GM19238 (cell line): Measurements from ENCODE around the gene OR4C45.
"Not testable (repeated sequence)": the region's sequence is repeated elsewhere in the genome, so short reads cannot be mapped to it uniquely, and the experiment has no call there.

Experiments
- DNase-seq: peaks from one replicate; pipeline ENCODE4 v3.0.0; 2011; ENCODE audit warnings: low spot score; ENCODE audit not compliant: insufficient read length

Gene OR4C45

GRCh38 chr11:50032574-50032973 is at the start of gene OR4C45:
Gene OR4C45 (plus strand): TSS chr11:50032874.
- no peak for DNase-seq

- DNase-seq, result no peak
These were observed 37.1 kb upstream of the OR4C45 start for GRCh38 chr11:49995565-49995964.

- DNase-seq, result no peak
These were observed 2.5 kb upstream of the OR4C45 start for GRCh38 chr11:50030193-50030592.

GRCh38 chr11:50036239-50036638 is 3.6 kb downstream of the OR4C45 start:
- not testable (repeated sequence) for DNase-seq

GRCh38 chr11:50037251-50037650 is 4.6 kb downstream of the OR4C45 start:
- no peak for DNase-seq

GRCh38 chr11:50044647-50045046 is 12.0 kb downstream of the OR4C45 start:
- DNase-seq, result no peak

- DNase-seq, result not testable (repeated sequence)
These were observed 30.4 kb downstream of the OR4C45 start for GRCh38 chr11:50063056-50063455.

- DNase-seq, result no peak
These were observed 37.7 kb downstream of the OR4C45 start for GRCh38 chr11:50070389-50070788.

GRCh38 chr11:50071584-50072225 is 39.0 kb downstream of the OR4C45 start:
- DNase-seq, result no peak

GRCh38 chr11:50072226-50073112 is 39.8 kb downstream of the OR4C45 start:
- DNase-seq, result no peak

GRCh38 chr11:50073113-50074105 is 40.7 kb downstream of the OR4C45 start:
- no peak for DNase-seq

- no peak for DNase-seq
These were observed 41.5 kb downstream of the OR4C45 start for GRCh38 chr11:50074161-50074560.

GRCh38 chr11:50075856-50076255 is 43.2 kb downstream of the OR4C45 start:
- no peak for DNase-seq

- no peak for DNase-seq
These were observed 44.9 kb downstream of the OR4C45 start for GRCh38 chr11:50077526-50077925.

- no peak for DNase-seq
These were observed 45.3 kb downstream of the OR4C45 start for GRCh38 chr11:50078001-50078400.

GRCh38 chr11:50078946-50079345 is 46.3 kb downstream of the OR4C45 start:
- DNase-seq, result not testable (repeated sequence)

GRCh38 chr11:50080256-50080655 is 47.6 kb downstream of the OR4C45 start:
- no peak for DNase-seq
